Stimulated activated CD8-positive, alpha-beta memory T cell treated with anti-CD3 and anti-CD28 coated beads, Interleukin-15, amount 100 ng/mL, for 1 hour (primary cell): Measurements from ENCODE around the gene WDR91.

Experiments
- DNase-seq: peaks from one replicate; pipeline ENCODE4 v3.0.0-alpha.2; 2020; ENCODE audit warnings: low read depth

Gene WDR91

DNA sequence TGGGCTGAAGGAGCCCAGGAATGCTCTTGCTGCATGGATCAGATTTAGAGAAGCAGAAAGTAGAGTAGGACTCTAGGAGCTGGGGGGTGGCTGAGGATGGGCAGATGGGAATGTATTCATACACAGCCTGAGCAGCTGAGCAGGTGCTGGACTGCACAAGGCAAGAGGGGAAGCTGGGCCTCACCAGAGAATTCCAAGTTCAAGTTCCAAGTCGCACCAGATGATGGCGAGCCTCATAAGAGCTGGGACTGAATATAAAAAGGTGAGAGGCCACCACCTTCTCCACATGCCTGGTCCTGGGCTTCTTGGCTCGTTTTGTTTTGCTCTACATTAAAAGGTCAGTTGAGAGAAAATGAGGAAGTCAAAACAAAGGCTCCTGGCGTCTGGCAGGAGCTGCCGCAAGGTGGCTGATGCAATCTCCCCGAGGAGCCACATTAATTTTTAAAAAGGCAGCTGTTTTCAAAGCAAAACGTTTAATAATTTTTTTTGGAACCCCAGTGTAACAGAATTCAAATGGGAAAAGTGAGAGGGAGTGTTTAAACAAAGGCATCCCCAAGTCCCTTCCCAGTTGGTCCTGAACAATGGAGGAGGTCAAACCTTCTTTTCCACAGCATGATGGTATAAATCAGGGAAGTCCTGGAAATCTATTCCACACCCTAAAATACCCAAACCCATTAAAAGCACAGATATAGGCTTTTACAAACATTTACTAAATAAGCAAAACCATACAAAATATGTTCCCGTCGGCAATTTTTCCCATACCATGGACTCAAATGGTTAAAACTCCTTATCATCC, 50.3 kb downstream of the WDR91 start:
- DNase-seq: no peak

DNA sequence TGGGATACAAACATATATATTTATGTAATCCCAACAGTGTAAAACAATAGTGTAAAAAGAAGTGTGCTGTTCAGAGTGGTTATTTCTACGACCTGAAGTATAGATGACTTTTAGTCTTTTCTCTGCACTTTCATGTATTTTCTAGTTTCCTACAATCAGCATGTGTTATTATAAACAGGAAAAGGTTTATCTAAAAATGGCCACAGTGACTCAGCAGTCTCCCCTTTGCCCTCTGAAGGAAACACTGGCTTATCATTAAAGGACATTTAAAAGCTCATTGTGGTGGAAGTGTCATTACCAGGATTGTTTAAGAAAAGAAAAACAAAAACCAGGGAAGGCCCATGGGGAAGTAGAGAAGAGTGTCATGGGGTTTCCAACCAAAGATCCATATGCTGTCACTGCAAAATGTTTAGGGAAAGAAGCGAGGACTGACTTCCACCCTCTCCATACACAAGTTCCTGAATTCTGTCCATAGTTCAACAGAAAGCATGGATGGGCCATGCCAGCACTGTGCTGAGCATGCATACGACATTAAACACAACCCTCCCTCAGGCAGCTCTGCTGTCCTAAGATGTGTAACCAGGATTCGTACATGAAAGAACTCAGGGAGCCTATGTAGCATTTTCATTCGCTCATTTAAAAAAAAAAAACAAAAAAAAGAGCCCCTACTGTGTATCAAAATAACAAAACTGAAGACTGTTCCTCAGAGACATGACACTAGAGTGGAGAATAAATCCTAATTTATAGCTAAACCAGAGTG, 51.0 kb downstream of the WDR91 start:
- no peak for DNase-seq

DNA sequence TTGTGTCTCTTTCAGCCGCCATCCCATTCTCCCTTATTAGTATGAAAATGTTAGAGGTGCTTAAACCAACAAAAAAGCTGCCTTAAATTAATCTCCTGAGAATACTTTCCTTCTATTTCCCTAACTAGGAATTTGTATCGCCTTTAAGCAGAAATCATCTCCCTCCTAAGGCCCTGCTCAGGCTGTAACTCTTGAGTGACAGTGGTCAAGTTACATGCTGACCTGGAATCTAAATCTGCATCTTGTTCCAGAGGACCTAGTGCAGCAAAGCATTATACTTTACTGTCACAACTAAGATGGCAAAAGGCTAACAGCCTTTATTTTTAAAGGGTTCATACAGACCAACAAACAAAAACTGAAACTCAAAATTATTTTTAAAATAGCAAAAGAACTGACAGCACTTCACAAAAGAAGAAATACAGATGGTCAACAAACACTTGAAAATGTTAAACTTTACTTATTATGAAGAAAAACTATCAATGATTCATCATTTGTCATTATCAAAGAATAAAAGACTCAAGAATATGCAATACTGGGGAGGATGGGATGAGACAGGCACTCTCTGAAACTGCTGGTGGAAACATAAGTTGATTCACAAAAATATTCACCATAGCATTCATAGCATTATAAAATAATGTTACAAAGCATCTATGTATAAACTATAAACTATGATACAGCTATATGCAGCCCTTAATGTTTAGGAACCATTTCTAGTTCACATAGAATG, 51.8 kb downstream of the WDR91 start:
- DNase-seq: no peak

DNA sequence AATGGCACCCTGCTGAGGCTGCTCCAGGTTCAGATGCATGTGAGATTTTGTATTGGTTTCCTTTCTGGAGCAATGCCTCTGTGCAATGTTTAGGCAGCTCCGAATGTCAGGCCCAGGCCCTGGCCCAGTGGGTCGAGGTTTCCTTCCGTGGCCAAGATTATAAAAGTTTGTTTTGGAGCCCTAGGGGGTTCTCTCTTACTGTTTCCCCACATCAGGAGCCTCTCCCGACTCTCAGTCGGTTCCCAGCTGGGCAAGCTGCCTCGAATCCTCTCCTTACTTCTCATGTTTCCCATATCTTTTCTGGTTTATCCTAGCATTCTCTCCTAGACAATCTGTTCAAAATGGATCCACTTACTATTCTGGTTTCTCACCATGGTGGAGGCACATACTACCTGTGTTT, 52.5 kb downstream of the WDR91 start:
- DNase-seq: no peak

DNA sequence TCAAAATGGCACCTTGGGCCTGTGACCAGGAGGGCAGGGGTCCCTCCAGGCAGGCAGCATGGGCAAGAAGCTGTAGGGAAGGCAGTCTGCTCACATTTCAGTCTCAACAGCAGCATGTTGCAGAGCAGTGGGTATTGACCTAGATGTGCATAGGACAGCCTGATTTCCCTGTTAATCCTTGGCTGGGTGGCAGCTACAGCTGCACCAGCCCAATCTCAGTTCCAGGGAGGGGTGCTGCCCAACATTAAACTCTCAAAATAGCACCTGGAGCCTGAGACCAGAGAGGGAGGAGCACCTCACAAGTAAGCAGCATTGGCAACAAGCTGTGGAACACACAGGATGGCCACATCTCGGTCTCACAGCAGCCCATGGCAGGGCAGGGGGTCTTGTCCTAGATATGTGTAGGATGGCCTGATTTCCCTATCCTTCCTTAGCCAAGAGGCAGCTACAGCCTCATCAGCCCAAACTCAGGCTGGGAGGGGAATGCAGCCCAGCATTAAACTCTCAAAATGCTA, 53.1 kb downstream of the WDR91 start:
- no peak for DNase-seq

DNA sequence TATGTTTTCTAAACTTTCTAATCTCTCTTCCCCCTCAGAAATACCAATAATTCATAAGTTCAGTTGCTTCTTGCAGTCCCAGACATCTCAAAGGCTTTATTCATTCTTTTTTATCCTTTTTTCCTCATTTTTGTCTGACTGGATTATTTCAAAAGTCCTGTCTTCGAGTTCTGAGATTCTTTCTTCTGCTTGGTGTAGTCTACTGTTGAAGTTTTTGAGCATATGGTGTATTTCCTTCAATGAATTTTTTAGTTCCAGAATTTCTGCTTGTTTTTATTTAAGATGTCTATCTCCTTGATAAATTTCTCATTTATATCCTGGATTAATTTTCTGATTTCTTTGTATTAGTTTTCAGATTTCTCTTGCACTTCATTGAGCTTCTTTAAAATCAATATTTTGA, 55.0 kb downstream of the WDR91 start:
- no peak for DNase-seq

DNA sequence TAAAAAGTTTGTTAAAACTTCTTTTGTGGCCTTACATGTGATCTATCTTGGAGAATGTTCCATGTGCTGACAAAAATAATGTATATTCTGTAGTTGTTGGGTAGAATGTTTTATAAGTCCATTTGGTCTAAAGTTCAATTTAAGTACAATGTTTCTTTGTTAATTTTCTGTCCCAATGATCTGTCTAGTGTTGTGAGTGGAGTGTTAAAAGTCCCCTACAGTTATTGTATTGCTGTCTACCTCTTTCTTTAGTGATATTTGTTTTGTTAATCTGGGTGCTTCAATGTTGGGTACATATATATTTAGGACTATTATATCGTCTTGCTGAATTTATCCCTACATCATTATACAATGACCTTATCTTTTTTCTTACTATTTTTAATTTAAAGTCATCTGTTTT, 56.6 kb downstream of the WDR91 start:
- DNase-seq: no peak

DNA sequence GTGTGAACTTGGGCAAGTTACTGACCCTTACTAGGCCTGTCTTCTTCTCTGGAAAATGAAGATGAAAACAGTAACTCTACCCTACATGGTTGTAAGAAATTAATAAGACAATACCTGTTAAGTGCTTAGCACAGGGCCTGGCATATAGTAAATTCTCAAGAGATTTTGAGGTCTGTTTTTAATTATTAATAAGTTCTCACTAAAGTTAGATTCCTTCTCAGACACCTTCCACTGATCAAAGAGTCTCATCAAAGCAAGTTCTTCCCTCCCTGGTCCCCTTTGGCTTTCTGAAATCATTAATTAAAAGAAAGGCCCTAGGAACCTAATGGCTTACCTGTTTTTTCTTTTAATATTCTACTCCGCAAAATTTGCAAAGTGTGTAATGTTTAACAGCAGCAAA, 58.9 kb downstream of the WDR91 start:
- no peak for DNase-seq

DNA sequence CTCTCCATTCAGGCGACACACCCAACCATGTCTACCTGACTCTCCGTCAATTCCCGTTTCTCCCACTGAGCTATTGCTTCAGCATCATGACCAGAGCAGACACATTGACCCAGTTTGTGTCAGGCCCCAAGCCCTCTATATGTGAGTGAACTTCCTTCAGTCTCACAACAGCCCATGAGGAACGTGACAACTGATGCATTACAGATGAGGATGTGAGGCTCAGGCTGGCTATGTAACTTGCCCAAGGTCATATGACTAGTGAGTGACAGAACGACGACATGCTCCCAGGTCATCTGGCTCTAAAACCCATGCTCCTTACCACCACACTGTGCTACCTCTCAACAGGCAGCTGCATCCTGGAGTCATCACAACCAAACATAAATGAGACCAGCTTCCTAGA, 59.8 kb downstream of the WDR91 start:
- DNase-seq: no peak

DNA sequence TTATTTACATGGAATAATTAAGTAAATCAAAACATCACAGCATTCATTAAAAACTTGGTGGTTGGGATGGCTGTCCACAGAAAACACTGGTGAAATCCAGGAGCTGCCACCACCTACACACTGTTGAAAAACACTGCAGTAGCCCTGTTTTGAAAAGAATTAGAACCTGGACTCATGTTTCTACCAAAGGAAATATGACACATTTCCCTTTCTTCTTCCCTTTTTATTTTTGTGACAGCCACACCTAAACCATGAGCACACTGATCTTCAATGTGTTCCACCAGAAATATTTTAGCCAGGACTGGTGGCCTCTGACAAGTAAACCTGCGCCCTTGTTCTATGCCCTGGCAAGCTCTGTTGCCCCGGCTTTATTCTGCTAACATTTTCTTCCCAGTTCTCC, 60.2 kb downstream of the WDR91 start:
- no peak for DNase-seq

DNA sequence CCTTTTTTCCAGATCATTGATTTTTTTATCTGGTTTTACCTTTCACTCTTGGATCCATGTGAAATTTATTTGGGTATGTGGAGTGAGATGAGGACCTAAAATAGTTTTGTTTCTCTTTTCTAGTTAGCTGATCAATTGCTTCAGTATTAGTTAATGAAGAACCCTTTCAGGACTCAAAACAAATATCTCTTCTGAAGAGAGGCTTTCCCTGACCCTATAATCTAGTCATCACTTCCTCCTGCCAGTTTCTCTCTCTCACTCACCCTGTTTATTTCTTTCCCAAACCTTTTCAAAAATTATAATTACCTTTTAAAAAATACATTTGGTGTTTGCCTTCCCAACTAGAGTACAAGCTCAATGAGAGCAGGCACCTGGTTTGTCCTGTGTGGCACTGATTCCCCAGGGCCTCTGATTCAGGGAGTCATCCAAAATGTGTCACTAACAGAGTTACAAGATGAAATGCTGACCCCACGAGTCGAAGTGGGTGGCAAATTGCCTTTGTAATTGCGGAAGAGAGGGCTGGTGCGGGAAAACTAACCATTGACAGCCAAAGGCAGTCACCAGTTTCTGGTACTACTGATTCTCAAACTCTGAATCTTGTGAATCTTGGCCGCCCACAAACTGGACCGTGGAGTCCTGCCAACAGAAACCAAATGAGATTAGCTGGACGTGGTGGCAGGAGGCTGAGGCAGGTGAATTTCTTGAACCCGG, 61.1 kb downstream of the WDR91 start:
- no peak for DNase-seq

DNA sequence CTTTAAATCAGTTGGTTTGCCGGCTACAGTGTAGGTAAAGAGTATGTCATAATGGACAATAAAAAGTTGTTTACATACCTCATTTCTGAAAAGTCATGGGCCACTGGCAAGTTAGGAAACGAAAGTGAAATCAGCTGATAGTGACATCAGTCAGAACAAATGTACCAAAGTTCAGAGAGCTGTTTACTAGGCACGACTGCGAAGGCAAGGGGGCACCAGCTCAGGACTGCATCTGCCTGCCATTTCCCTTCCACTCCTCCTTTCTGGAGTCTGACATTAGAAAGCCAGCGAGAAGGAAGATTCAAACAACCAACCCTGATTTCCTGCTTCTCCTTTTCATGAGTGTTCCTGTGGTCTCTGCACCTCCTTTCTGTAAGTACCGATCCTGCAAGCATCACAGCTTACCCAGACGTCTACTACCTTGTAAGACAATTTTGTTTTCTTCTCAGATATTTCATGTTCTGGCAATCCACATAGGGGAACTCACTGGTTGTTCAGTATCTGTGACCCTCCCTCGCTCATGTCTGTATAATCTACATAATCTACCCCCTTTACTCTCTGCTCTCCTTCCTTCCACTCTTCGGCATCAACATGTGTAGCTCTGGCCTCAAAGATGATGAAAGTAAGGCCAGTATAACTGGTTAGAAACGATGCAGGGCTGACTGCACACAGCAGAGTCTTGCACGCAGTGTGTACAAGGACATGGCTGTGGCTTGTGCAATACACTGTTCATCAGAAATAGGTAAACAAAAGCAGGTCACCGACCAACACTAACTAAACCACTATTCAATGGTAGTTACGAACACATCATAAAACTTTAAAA, 63.2 kb downstream of the WDR91 start, which contains the start of gene TMEM140:
Gene TMEM140 (plus strand): TSS at position 174 of the 823 bp plus-strand sequence. CDS start 16,370 bp downstream, outside the sequence.
- DNase-seq: no peak

DNA sequence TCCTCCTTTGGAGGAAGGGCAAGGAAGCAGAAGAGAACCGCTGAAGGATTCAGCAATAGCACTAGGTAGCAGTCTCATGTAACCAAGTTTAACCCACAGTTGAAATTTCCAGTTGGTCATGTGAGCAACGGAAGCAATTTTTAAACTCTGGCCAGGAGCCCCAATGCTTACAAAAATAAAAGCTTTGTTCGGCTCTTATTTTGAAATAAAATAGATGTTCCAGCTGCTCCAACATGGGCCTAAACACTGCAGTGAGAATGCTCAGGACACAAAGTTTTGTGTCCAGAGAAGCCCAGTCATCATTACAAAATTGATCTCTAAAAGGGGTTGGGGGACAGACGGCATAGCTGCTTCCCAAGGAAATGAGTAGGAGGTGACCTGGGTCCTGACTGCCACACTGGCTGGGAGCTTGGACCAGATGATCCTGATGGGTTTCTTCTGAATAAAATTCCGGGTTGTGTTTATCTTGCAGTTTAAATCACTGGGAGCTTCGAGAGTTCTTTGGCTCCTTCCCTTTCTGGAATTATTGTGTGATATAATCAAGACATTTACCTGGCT, 63.9 kb downstream of the WDR91 start:
- no peak for DNase-seq

DNA sequence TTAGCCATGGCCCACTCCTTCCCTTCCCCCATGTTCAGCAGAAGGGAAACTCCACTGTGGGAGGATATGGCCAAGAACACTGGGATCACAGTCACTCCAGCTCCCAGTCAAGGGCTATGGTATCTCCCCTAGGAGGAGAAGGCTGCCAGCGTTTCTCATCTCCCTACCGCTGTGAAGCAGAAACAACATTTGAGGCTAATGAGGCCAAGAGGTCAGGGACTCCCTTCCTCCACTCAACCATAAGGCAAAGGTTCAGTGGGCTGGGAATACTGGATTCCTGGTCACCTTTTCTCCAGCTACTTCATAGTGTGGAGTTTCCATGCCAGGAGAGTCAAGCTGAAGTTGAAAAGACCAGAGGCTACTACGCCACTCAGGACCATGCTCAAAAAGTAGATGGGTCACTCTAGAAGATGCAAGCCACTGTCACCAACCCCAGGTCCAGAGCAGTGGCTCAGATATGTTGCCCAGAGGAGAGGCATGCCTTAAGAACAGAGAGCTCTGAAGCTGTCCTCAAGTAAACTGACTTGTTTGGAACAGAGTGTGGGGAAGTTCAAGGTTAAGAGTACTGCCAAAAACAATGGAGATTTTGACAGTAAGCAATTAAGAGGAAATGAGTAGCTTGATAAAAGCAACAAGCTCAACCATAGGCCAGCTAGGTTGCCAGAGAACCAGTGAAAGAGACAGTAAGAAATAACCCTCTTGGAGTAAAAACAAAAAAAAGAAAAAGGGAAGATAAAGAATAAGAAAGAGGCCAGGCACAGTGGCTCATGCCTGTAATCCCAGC, 67.2 kb downstream of the WDR91 start:
- no peak for DNase-seq
